Progenitor cell of endocrine pancreas (in vitro differentiated cells): ENCODE results near the gene EXOSC1. TPM values are rescaled to one million over a fixed set of nuclear protein-coding genes. Genes with fewer than 3 reads are reported as not detected.
"Not testable (repeated sequence)": the region's sequence is repeated elsewhere in the genome, so short reads cannot be mapped to it uniquely, and the experiment has no call there.

ENCODE experiments used
- DNase-seq: peaks from one replicate; pipeline ENCODE4 v3.0.0; 2021; ENCODE audit warnings: low spot score; ENCODE audit not compliant: unreplicated experiment
- H3K27ac Mint-ChIP-seq: 2 replicates; pipeline ENCODE4 v1.8.0; 2021; ENCODE audit warnings: mild to moderate bottlenecking, moderate library complexity, mixed read lengths
- H3K27me3 Mint-ChIP-seq: 2 replicates; pipeline ENCODE4 v1.8.0; 2021; ENCODE audit warnings: mixed read lengths
- H3K36me3 Mint-ChIP-seq: 2 replicates; pipeline ENCODE4 v1.8.0; 2022; ENCODE audit warnings: mixed read lengths; ENCODE audit not compliant: insufficient read depth
- H3K4me1 Mint-ChIP-seq: 2 replicates; pipeline ENCODE4 v1.8.0; 2021; ENCODE audit warnings: low read depth, mixed read lengths
- H3K4me3 Mint-ChIP-seq: 2 replicates; pipeline ENCODE4 v1.8.0; 2021; ENCODE audit warnings: low read depth, mild to moderate bottlenecking, moderate library complexity, mixed read lengths
- H3K9me3 Mint-ChIP-seq: 2 replicates; pipeline ENCODE4 v1.8.0; 2021; ENCODE audit warnings: low read depth, mixed read lengths
- total RNA-seq: library from RNA; stranded (reverse); gene quantifications from 2 replicates; pipeline ENCODE4 v1.2.1, GENCODE V29; 2021
- TF ChIP-seq, protein P1 (sequence below): fragments of 200-600 bp; sonication (generic); IDR thresholded peaks from one replicate; pipeline ENCODE4 v1.5.0; 2021; ENCODE audit warnings: antibody characterized with exemption, mild to moderate bottlenecking; ENCODE audit not compliant: unreplicated experiment

The EXOSC1 gene
- total RNA-seq, 1 donor from 2014 or later = 38.0 TPM

DNA sequence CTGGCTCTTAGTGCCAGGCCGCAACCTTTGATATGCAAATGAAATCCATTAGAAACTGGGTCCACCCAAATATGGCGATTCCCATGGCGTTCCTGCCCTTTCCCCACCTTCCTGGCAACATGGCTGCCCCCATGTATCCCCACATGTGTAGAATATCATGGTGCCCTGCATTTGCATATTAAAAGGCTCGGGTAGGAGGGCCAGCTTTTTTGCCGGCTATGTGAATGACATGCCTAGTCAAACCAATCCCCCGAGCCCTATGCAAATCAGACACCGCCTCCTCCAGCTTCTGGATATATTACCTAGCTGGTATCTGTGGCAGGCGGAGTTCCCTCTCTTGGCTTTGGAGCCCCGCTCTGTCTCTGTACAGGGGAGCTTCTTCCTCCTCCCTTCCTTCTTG is 34.1 kb upstream of the EXOSC1 start:
- Mint-ChIP-seq H3K36me3 (peaks cover 11% of the 10 kb centered on the region), H3K27ac (no peak overlapping the region)

DNA sequence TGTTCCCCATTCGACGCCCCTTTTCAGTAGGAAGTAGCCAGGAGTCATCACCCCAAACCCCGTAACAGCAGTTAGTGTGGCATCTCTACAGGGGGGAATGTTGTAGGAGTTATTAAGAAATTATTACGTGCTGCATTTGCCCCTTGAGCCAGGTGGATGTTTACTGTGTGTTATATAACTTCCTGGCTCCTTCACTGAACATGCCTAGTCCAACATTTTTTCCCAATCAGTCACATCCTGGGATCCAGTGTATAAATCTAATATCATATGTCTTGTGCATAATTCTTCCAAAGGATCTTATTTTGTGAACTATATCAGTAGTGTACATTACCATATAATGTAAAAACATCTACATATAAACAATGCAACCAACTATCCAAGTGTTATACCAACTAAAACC is 33.6 kb upstream of the EXOSC1 start:
- not testable (repeated sequence) for H3K27me3 Mint-ChIP-seq, DNase-seq, H3K4me1 Mint-ChIP-seq, H3K4me3 Mint-ChIP-seq, H3K9me3 Mint-ChIP-seq
- H3K27ac Mint-ChIP-seq = peak overlapping the region; percentile 69
- peaks cover 13% of the 10 kb centered on the region for H3K36me3 Mint-ChIP-seq

More for the DNA sequence above, 34.1 kb upstream of the EXOSC1 start:
- Mint-ChIP-seq H3K27me3 (no peaks in the 10 kb centered on the region), H3K4me1 (no peaks in the 10 kb centered on the region), H3K4me3 (no peak overlapping the region), H3K9me3 (no peaks in the 10 kb centered on the region)
- TF ChIP-seq, protein P1, sequence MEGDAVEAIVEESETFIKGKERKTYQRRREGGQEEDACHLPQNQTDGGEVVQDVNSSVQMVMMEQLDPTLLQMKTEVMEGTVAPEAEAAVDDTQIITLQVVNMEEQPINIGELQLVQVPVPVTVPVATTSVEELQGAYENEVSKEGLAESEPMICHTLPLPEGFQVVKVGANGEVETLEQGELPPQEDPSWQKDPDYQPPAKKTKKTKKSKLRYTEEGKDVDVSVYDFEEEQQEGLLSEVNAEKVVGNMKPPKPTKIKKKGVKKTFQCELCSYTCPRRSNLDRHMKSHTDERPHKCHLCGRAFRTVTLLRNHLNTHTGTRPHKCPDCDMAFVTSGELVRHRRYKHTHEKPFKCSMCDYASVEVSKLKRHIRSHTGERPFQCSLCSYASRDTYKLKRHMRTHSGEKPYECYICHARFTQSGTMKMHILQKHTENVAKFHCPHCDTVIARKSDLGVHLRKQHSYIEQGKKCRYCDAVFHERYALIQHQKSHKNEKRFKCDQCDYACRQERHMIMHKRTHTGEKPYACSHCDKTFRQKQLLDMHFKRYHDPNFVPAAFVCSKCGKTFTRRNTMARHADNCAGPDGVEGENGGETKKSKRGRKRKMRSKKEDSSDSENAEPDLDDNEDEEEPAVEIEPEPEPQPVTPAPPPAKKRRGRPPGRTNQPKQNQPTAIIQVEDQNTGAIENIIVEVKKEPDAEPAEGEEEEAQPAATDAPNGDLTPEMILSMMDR = no peak
- no peak for DNase-seq

DNA sequence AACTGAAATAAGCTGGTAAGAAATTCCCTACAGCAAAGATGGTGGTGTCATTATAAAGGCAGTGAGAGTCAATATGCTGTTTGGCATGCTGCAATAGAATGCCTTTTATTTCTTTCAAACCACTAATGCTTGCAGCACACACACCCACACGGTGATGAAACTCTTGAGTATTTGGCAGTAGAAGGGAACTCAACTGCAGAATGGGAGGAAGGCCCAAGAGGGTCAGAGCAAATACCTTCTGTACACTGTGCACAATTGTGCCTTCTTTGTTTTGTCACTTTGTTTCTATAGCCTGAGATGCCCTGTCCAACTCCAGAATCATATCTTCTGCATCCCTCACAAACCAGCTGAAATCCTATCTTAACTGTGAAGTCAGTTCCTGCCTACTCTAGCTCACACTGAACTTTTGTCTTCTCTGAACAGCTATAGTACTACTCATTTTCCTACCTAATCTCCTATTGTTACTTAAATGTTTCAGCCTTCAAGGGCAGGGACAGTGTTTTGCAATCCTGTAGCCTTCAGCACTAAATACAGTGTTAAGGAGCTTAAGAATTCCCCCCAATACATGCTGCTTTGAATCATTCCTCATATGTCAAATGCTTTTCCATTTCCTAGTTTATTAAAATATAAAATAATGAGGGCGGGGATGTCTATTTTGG is 30.3 kb upstream of the EXOSC1 start:
- H3K27me3 Mint-ChIP-seq = no peaks in the 10 kb centered on the region
- DNase-seq = no peak
- no peak overlapping the region for H3K4me3 Mint-ChIP-seq
- TF ChIP-seq, protein P1 = no peak
- peaks cover 17% of the 10 kb centered on the region for H3K36me3 Mint-ChIP-seq
- no peak overlapping the region for H3K27ac Mint-ChIP-seq
- H3K9me3 Mint-ChIP-seq = no peaks in the 10 kb centered on the region
- no peaks in the 10 kb centered on the region for H3K4me1 Mint-ChIP-seq

DNA sequence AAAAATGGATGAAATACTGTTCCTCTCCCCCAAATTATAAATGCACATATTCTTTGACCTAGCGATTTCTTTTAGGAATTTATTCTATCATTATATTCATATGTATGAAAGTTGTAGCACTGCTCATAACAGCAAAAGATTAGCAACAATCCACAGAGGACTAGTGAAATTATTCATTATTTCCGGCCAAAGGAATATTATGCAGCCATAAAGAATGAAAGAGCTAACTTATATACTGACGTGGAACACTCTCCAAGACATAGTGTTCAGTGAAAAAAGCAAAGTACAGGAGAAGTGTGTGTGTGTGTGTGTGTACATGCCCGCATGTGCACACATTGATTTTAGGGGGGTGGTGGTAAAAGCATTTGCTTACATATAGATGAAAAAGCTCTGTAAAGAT is 29.1 kb upstream of the EXOSC1 start:
- TF ChIP-seq, protein P1 = no peak
- no peak for DNase-seq
- Mint-ChIP-seq H3K4me1 (no peaks in the 10 kb centered on the region), H3K27me3 (no peaks in the 10 kb centered on the region), H3K27ac (no peak overlapping the region), H3K4me3 (no peak overlapping the region), H3K36me3 (peaks cover 18% of the 10 kb centered on the region), H3K9me3 (no peaks in the 10 kb centered on the region)

DNA sequence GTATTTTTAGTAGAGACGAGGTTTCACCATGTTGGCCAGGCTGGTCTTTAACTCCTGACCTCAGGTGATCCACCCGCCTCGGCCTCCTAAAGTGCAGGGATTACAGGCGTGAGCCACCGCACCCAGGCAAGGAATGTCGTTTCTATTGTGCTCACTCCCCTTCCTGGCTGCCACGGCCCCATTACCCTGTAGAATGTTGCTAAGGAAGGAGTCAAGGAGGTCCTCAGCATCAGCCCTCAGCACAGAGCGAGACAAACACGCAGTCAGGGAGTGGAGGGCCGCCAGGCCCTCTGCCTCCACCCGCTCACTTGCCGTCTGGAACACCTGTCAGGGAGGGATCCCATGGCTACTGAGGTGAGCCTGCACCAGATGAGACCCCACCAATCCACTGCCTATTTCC is 23.0 kb upstream of the EXOSC1 start:
- H3K36me3 Mint-ChIP-seq = peaks cover 18% of the 10 kb centered on the region
- H3K4me3 Mint-ChIP-seq, DNase-seq, H3K9me3 Mint-ChIP-seq, H3K4me1 Mint-ChIP-seq, H3K27me3 Mint-ChIP-seq: not testable (repeated sequence)
- peak overlapping the region; percentile 71 for H3K27ac Mint-ChIP-seq

DNA sequence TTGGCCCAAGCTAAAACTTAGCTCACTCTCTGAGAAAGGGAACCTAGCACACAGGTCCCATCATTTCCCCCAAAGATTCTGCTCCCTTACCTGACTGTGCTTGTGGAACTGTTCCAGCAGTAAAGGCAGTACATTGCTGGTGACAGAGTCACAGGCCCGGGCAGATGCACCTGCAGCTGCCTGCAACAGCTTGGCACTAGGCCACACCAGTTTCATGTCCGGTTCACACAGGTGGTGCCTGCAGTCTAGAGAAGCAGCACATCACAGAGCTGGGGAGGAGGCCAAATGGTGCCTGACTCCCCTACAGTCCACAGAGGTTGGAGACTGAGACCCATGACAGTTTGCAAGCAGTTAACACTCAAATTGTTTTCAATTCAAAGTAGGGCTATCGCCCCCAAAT is 22.4 kb upstream of the EXOSC1 start:
- H3K27ac Mint-ChIP-seq = no peak overlapping the region
- TF ChIP-seq, protein P1 = no peak
- H3K36me3 Mint-ChIP-seq = peaks cover 16% of the 10 kb centered on the region
- no peaks in the 10 kb centered on the region for H3K27me3 Mint-ChIP-seq
- peaks cover 2% of the 10 kb centered on the region for H3K4me1 Mint-ChIP-seq
- no peaks in the 10 kb centered on the region for H3K9me3 Mint-ChIP-seq
- no peak for DNase-seq
- H3K4me3 Mint-ChIP-seq = no peak overlapping the region
